ENCODE results near the gene TRAM2. TPM values are rescaled to one million over a fixed set of nuclear protein-coding genes. Genes with fewer than 3 reads are reported as not detected.
A peak's percentile ranks its signal among the peaks of the same experiment; 100 is the strongest.

The TRAM2 gene
- total and polyA plus RNA-seq, 9 of the 15 experiments (the other 6 are each of a cell fraction or from before 2014, with no cell fraction given) = 2.6 to 13.3 (median 8.9) TPM

- no peaks in the 10 kb centered on the region for H4K20me1 ChIP-seq (replicated peaks; ENCODE audit: control insufficient read depth, insufficient read depth, low read length)
- CTCF ChIA-PET (ENCODE audit: low intra/inter-chr PET ratio) = interaction anchor here (0.6 to 2.4 kb wide), 4 partner anchors 15 to 189 kb away, joined by 3 to 14 read pairs (median 4); no protein-coding TSS in a partner anchor
- no peak overlapping the region for H3K4me2 ChIP-seq (ENCODE audit: insufficient read depth, low read length)
- no peaks in the 10 kb centered on the region for H3K79me2 ChIP-seq (ENCODE audit: control insufficient read depth, insufficient read depth, low read length)
- peaks cover 0 to 8% of the 10 kb centered on the region in 2 experiments; a peak in 2 of 5 replicates for H3K4me1 ChIP-seq (replicated peaks in 1 of 2; ENCODE audit: control insufficient read depth in 2 of 2, insufficient read depth in 2 of 2, low read length in 2 of 2)
- WGBS (ENCODE audit: insufficient coverage, low coverage, missing lambda C conversion rate) = 53% methylated on average over 5 of the region's 5 CpGs
- TF ChIP-seq REST (IDR thresholded peaks at IDR 0.05; ENCODE audit: borderline replicate concordance) = peak; percentile 61; the same call in 1 of the 2 replicates
- no peak for TF ChIP-seq REST (CRISPR knock-in tag; IDR thresholded peaks at IDR 0.05; ENCODE audit: low read depth)
- TF ChIP-seq CTCF (IDR thresholded peaks at IDR 0.05 in 2 of 3, conservative IDR thresholded peaks at IDR 0.05 in 1 of 3; ENCODE audit: insufficient read depth in 2 of 3, low read depth in 1 of 3, low read length in 3 of 3) = peak; percentile 32 to 55 (median 34); a peak in 5 of 6 replicates
- TF ChIP-seq ZNF77 (CRISPR knock-in tag; IDR thresholded peaks at IDR 0.05) = no peak
- peak; percentile 58 to 76 for TF ChIP-seq RAD21 (CRISPR knock-in tag; conservative IDR thresholded peaks at IDR 0.05 in 1 of 2, IDR thresholded peaks at IDR 0.05 in 1 of 2)
- TF ChIP-seq HINFP (tag; conservative IDR thresholded peaks at IDR 0.05; ENCODE audit: low read depth) = no peak
- no peak for FAIRE-seq
- in situ Hi-C loops (cut with MboI) = no loop called here
- no peaks in the 10 kb centered on the region for H3K9me1 ChIP-seq (ENCODE audit: control insufficient read depth, insufficient read depth, low read length)
- POLR2A ChIA-PET = interaction anchor here (0.8 to 1.2 kb wide), 2 partner anchors 10 to 14 kb away, joined by 3 read pairs; no protein-coding TSS in a partner anchor
- H2AFZ ChIP-seq (ENCODE audit: low read depth, low read length) = no peak overlapping the region
- H3K27ac ChIP-seq (ENCODE audit: extremely low read depth, low read depth, low read length) = no peak overlapping the region
- no peaks in the 10 kb centered on the region for H3K36me3 ChIP-seq (ENCODE audit: control insufficient read depth, insufficient read depth, low read length)
- H3K9me3 ChIP-seq (replicated peaks; ENCODE audit: control insufficient read depth, insufficient read depth, low read depth, low read length) = no peaks in the 10 kb centered on the region
- no peaks in the 10 kb centered on the region; a peak in 1 of 5 replicates for H3K27me3 ChIP-seq (ENCODE audit: control insufficient read depth in 2 of 2, insufficient read depth in 2 of 2, low read length in 2 of 2)
- no peak overlapping the region for H3K4me3 ChIP-seq
- ATAC-seq = peak; percentile 86
- intact Hi-C loops (cut with micrococcal nuclease) = loop anchor here (1.0 kb wide), 1 partner anchor 174 kb away; no protein-coding TSS in a partner anchor
- no peak for DNase-seq (ENCODE audit: extremely low read depth in 1 of 4, low spot score in 3 of 4)
- BruUV-seq (replicated peaks) = no TSS peak
- no peak overlapping the region for H3K9ac ChIP-seq (ENCODE audit: insufficient read depth in 1 of 2, low read depth in 2 of 2, low read length in 2 of 2)
Observed at GRCh38 chr6:52590152-52590891, 13.5 kb upstream of the TRAM2 start.
